ENCODE data around the gene ART4. TPM values are rescaled to one million over a fixed set of nuclear protein-coding genes. Genes with fewer than 3 reads are reported as not detected.

The ART4 gene, protein sequence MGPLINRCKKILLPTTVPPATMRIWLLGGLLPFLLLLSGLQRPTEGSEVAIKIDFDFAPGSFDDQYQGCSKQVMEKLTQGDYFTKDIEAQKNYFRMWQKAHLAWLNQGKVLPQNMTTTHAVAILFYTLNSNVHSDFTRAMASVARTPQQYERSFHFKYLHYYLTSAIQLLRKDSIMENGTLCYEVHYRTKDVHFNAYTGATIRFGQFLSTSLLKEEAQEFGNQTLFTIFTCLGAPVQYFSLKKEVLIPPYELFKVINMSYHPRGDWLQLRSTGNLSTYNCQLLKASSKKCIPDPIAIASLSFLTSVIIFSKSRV
- total RNA-seq: 86.0 and 203 TPM in 2 replicates

DNA sequence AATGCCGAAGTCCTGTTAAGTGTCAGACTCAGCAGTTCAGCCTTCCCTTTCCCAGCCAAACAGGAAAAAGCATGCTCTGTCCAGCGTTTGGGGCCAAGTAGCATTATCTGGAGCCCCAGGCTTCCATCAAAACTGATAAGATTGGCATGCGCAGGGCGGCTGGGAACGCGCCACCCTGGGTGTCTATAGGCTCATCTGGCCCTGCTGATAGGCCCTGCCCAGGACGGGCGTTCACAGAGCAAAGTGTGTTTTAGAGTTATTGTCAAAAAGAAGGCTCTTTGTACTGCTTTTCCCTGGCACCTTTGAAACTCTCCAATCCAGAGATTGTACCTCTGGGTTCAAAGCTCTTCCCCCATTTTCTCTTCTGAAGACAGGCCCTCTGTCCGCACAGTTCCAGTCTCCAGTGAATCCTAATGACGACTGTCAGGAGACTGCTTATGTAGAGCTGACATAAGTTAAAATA lies at the start of gene ART4:
Gene ART4, minus strand, starts transcription at position 102 of the 463 bp plus-strand sequence. CDS start 413 bp downstream, outside the sequence.

DNA sequence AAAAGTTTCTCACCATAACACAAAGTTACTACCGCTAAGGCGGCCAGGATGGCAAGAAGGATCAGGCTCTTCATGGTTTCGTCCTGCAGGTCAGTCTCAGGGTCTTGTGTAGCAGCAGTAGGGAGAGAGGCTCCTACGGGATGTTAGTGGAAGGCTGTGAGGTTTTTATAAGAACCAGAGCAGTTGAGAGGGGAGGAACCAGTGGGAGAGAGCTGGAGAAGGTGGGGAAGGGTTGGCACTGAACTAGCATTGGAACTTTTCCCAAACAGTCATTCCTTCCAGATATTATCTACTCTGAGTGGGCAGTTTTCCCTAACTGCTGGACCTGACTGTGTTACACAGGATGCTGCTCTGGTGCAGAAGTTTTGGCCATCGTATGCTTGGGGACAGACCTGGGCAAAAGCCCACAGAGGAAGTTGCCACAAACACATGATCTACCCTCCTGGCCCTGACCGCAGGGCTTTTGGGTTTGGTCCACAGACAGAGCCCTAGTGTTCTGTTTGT lies 42.4 kb upstream of the ART4 start, which contains the start of gene MGP:
Gene MGP, minus strand, starts transcription at position 137 of the 504 bp plus-strand sequence. Its CDS starts 63 bp downstream, at position 74.

DNA sequence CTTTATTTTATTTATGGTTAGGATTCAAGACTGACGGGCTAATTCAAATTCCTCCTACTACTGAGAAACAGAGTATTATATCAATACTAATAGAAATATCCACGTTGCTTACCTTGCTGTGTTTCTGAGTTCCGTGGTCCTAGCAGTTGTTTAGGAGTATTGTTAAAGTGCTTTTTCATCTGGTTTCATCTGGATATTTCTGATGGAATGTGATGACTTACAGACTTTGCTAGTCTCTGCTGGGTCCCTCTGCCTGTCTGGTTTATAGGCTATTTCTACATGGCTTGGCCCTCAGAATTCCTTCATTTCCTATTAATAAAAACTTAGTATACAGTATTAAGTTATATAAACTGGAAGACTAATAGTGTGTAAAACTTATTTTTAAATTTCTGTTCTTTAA lies 29.3 kb downstream of the ART4 start, which contains the start of gene SMCO3:
Gene SMCO3, minus strand, starts transcription at position 169 of the 400 bp plus-strand sequence. CDS start 7,502 bp downstream, outside the sequence.

GRCh38 chr12:14803011-14803829 lies 40.1 kb downstream of the ART4 start, which contains the start of the genes C12orf60 and WBP11:
TSS of gene C12orf60 (plus strand) at chr12:14803670. CDS start at chr12:14822936, 19,266 bp downstream.
TSS of gene WBP11 (minus strand) at chr12:14803478. CDS start at chr12:14801383, 2,095 bp downstream.

Other genes starting within 250 kb of the ART4 start
- gene GUCY2C, start 146.9 kb downstream of the ART4 start, total RNA-seq: 0.11 TPM in 1 of 2 replicates, not detected in the other
- 11.6 and 13.3 TPM in 2 replicates for gene WBP11, start 40.0 kb downstream of the ART4 start, total RNA-seq
- 0.79 and 0.98 TPM in 2 replicates for gene C12orf60, start 39.9 kb downstream of the ART4 start, total RNA-seq
- gene SMCO3, start 29.3 kb downstream of the ART4 start, total RNA-seq: 11.1 and 29.1 TPM in 2 replicates
- not detected in 2 replicates for gene MGP, start 42.3 kb upstream of the ART4 start, total RNA-seq
- gene ERP27, start 95.0 kb upstream of the ART4 start, total RNA-seq: 14.1 and 41.4 TPM in 2 replicates
- 81.7 and 223 TPM in 2 replicates for gene ARHGDIB, start 118.1 kb upstream of the ART4 start, total RNA-seq
- gene PDE6H, start 129.5 kb upstream of the ART4 start, total RNA-seq: not detected in 2 replicates